H9 (cell line): ENCODE data around the gene UBAP1. TPM values are rescaled to one million over a fixed set of nuclear protein-coding genes. Genes with fewer than 3 reads are reported as not detected.

ENCODE experiments used
- DNase-seq: peaks from one replicate; pipeline ENCODE4 v3.0.0-alpha.2; 2017
- H2AFZ ChIP-seq: one replicate; pipeline ENCODE4 v1.6.1; 2013; ENCODE audit warnings: mild to moderate bottlenecking, low read length, control low read depth, moderate library complexity
- H2AK5ac ChIP-seq: 2 replicates; pipeline ENCODE4 v1.6.1; 2013; ENCODE audit warnings: low read length, control low read depth, mixed read lengths; ENCODE audit not compliant: insufficient read length
- H2BK120ac ChIP-seq: one replicate; pipeline ENCODE4 v1.6.1; 2013; ENCODE audit warnings: low read depth, mild to moderate bottlenecking, low read length, control low read depth, inconsistent platforms; ENCODE audit not compliant: poor library complexity, severe bottlenecking
- H2BK12ac ChIP-seq: 2 replicates; pipeline ENCODE4 v1.6.1; 2013; ENCODE audit warnings: low read length, control low read depth, mixed read lengths, low read depth; ENCODE audit not compliant: insufficient read length
- H2BK15ac ChIP-seq: 2 replicates; pipeline ENCODE4 v1.6.1; 2013; ENCODE audit warnings: low read depth, low read length, control low read depth
- H2BK20ac ChIP-seq: one replicate; pipeline ENCODE4 v1.6.1; 2013; ENCODE audit warnings: low read depth, mild to moderate bottlenecking, low read length, control low read depth, inconsistent platforms; ENCODE audit not compliant: poor library complexity, severe bottlenecking
- H2BK5ac ChIP-seq: 2 replicates; pipeline ENCODE4 v1.6.1; 2013; ENCODE audit warnings: low read length, control low read depth, mixed read lengths; ENCODE audit not compliant: insufficient read length
- H3K14ac ChIP-seq: 2 replicates; pipeline ENCODE4 v1.6.1; 2013; ENCODE audit warnings: low read length, control low read depth; ENCODE audit not compliant: insufficient read depth
- H3K18ac ChIP-seq: 2 replicates; pipeline ENCODE4 v1.6.1; 2013; ENCODE audit warnings: low read depth, mild to moderate bottlenecking, mixed read lengths, low read length, control low read depth; ENCODE audit not compliant: insufficient read length
- H3K23ac ChIP-seq: 2 replicates; pipeline ENCODE4 v1.6.1; 2013; ENCODE audit warnings: low read length, control low read depth, mixed read lengths, low read depth; ENCODE audit not compliant: insufficient read length
- H3K23me2 ChIP-seq: 2 replicates; pipeline ENCODE4 v1.6.1; 2013; ENCODE audit warnings: low read depth, mild to moderate bottlenecking, mixed read lengths, low read length, control low read depth; ENCODE audit not compliant: insufficient read length, poor library complexity, severe bottlenecking
- H3K27ac ChIP-seq: 2 replicates; pipeline ENCODE4 v1.5.1; 2013; ENCODE audit warnings: low read length, control low read depth, mixed read lengths, low read depth; ENCODE audit not compliant: insufficient read length
- H3K27me3 ChIP-seq: 2 replicates; pipeline ENCODE4 v1.6.1; 2013; ENCODE audit warnings: low read length, control low read depth, inconsistent platforms; ENCODE audit not compliant: insufficient read depth
- H3K4ac ChIP-seq: 2 replicates; pipeline ENCODE4 v1.6.1; 2013; ENCODE audit warnings: low read depth, mild to moderate bottlenecking, control low read depth, inconsistent platforms, low read length, moderate library complexity
- H3K4me1 ChIP-seq: 2 replicates; pipeline ENCODE4 v1.6.1; 2013; ENCODE audit warnings: low read length, control low read depth, inconsistent platforms; ENCODE audit not compliant: insufficient read depth
- H3K4me2 ChIP-seq: 2 replicates; pipeline ENCODE4 v1.6.1; 2013; ENCODE audit warnings: low read length, control low read depth, mixed read lengths; ENCODE audit not compliant: insufficient read length, insufficient read depth
- H3K56ac ChIP-seq: 2 replicates; pipeline ENCODE4 v1.6.1; 2013; ENCODE audit warnings: low read depth, mild to moderate bottlenecking, mixed read lengths, low read length, control low read depth; ENCODE audit not compliant: insufficient read length
- H3K79me1 ChIP-seq: 2 replicates; pipeline ENCODE4 v1.6.1; 2013; ENCODE audit warnings: low read depth, mild to moderate bottlenecking, moderate library complexity, low read length, control low read depth, inconsistent platforms; ENCODE audit not compliant: insufficient read depth, poor library complexity, severe bottlenecking
- H3K79me2 ChIP-seq: 2 replicates; pipeline ENCODE4 v1.6.1; 2013; ENCODE audit warnings: low read length, control low read depth, inconsistent platforms; ENCODE audit not compliant: insufficient read depth
- H3K9ac ChIP-seq: 2 replicates; pipeline ENCODE4 v1.6.1; 2013; ENCODE audit warnings: low read length, control low read depth, mixed read lengths; ENCODE audit not compliant: insufficient read length; ENCODE audit errors: extremely low read depth
- H3K9me3 ChIP-seq: one replicate; pipeline ENCODE4 v1.6.1; 2013; ENCODE audit warnings: low read depth, low read length, inconsistent platforms; ENCODE audit not compliant: control insufficient read depth
- H3T11ph ChIP-seq: one replicate; pipeline ENCODE4 v1.6.1; 2013; ENCODE audit warnings: mild to moderate bottlenecking, low read length, control low read depth, inconsistent platforms
- H4K20me1 ChIP-seq: one replicate; pipeline ENCODE4 v1.6.1; 2013; ENCODE audit not compliant: control insufficient read depth, insufficient read length, insufficient read depth
- H4K5ac ChIP-seq: 2 replicates; pipeline ENCODE4 v1.6.1; 2013; ENCODE audit warnings: low read depth, mild to moderate bottlenecking, mixed read lengths, low read length, control low read depth; ENCODE audit not compliant: insufficient read length
- H4K8ac ChIP-seq: replicated peaks from 2 replicates; pipeline ENCODE4 v1.6.1; 2013; ENCODE audit warnings: low read length, control low read depth, mixed read lengths, low read depth; ENCODE audit not compliant: insufficient read length
- H4K91ac ChIP-seq: 2 replicates; pipeline ENCODE4 v1.6.1; 2013; ENCODE audit warnings: low read depth, mild to moderate bottlenecking, moderate library complexity, mixed read lengths, low read length, control low read depth; ENCODE audit not compliant: insufficient read length
- H3K27ac Mint-ChIP-seq, 3 experiments: 2 replicates in 2 of 3; 3 replicates in 1 of 3; pipeline ENCODE4 v1.8.0; 2020 to 2021; ENCODE audit warnings: mixed read lengths in 3 of 3, mild to moderate bottlenecking in 1 of 3, moderate library complexity in 1 of 3
- H3K27me3 Mint-ChIP-seq: 2 replicates; pipeline ENCODE4 v1.8.0; 2021; ENCODE audit warnings: low read depth, mild to moderate bottlenecking, moderate library complexity, mixed read lengths
- H3K36me3 Mint-ChIP-seq, 3 experiments: 2 replicates in 2 of 3; 3 replicates in 1 of 3; pipeline ENCODE4 v1.8.0; 2020 to 2021; ENCODE audit warnings: low read depth in 3 of 3, mixed read lengths in 3 of 3; ENCODE audit not compliant: insufficient read depth in 1 of 3
- H3K4me1 Mint-ChIP-seq, 2 experiments: 2 replicates each; pipeline ENCODE4 v1.8.0; 2020; ENCODE audit warnings: mixed read lengths in 2 of 2
- H3K4me3 Mint-ChIP-seq, 2 experiments: 2 replicates in 1 of 2; 3 replicates in 1 of 2; pipeline ENCODE4 v1.8.0; 2020 to 2021; ENCODE audit warnings: mild to moderate bottlenecking in 2 of 2, mixed read lengths in 2 of 2, moderate library complexity in 1 of 2
- H3K9me3 Mint-ChIP-seq, 2 experiments: 2 replicates in 1 of 2; 3 replicates in 1 of 2; pipeline ENCODE4 v1.8.0; 2020; ENCODE audit warnings: mild to moderate bottlenecking in 2 of 2, mixed read lengths in 2 of 2, moderate library complexity in 1 of 2
- WGBS: extraction: QIAGEN DNeasy Blood & Tissue Kit; methylation state at CpG from one replicate; pipeline ENCODE4 v1.1.7; 2013; ENCODE audit warnings: missing lambda C conversion rate, low lambda C conversion rate, mixed read lengths; ENCODE audit not compliant: insufficient read length; ENCODE audit errors: extremely low coverage; 5-methylcytosine and 5-hydroxymethylcytosine counted together
- total RNA-seq: library from RNA; stranded (reverse); gene quantifications from 2 replicates; pipeline ENCODE4 v1.2.1, GENCODE V29; 2021
- TF ChIP-seq, protein P1 (sequence below): fragments of 200-600 bp; sonication (generic); conservative IDR thresholded peaks from 3 replicates; pipeline ENCODE4 v1.8.0; 2021; ENCODE audit warnings: antibody characterized with exemption, mild to moderate bottlenecking

Gene UBAP1
- total RNA-seq, 1 experiment from 2014 or later, result 32.6 TPM

DNA sequence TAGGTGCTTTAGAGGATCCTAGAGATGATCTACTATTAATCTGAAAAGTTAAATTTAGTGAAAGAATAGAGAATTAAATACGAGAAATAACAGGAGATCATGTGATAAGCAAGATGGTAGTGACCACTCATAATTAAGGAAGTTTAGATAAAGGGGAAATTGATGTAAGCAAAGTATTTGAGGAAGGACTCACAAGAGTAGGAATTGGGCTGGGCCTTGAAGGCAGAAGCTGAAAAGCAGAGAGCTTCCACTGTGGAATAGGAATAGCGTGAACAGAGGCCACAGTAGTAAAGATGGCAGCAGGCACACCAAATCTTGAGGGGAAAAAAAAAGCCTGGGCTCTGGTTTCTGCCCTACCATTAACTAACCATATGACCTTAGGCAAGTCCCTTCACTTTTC is 112.2 kb downstream of the UBAP1 start:
- Histone ChIP-seq H2BK5ac (no peak overlapping the region), H3K56ac (no peak overlapping the region), H2AK5ac (no peak overlapping the region), H3K4ac (no peak overlapping the region), H3K79me2 (no peaks in the 10 kb centered on the region), H3K27me3 (no peaks in the 10 kb centered on the region), H4K91ac (no peak overlapping the region), H4K5ac (no peak overlapping the region), H3T11ph (no peak overlapping the region), H3K4me1 (no peaks in the 10 kb centered on the region), H3K4me2 (no peak overlapping the region), H3K14ac (no peak overlapping the region), H2BK120ac (no peak overlapping the region), H3K23me2 (no peaks in the 10 kb centered on the region), H3K79me1 (no peaks in the 10 kb centered on the region), H3K27ac (no peak overlapping the region), H3K18ac (no peak overlapping the region), H3K23ac (no peak overlapping the region), H2AFZ (no peak overlapping the region), H4K20me1 (no peaks in the 10 kb centered on the region), H4K8ac (no peak overlapping the region), H2BK12ac (no peak overlapping the region), H3K9me3 (no peaks in the 10 kb centered on the region), H2BK20ac (no peak overlapping the region), H2BK15ac (no peak overlapping the region), H3K9ac (no peak overlapping the region)
- no peak for DNase-seq
- TF ChIP-seq, protein P1, sequence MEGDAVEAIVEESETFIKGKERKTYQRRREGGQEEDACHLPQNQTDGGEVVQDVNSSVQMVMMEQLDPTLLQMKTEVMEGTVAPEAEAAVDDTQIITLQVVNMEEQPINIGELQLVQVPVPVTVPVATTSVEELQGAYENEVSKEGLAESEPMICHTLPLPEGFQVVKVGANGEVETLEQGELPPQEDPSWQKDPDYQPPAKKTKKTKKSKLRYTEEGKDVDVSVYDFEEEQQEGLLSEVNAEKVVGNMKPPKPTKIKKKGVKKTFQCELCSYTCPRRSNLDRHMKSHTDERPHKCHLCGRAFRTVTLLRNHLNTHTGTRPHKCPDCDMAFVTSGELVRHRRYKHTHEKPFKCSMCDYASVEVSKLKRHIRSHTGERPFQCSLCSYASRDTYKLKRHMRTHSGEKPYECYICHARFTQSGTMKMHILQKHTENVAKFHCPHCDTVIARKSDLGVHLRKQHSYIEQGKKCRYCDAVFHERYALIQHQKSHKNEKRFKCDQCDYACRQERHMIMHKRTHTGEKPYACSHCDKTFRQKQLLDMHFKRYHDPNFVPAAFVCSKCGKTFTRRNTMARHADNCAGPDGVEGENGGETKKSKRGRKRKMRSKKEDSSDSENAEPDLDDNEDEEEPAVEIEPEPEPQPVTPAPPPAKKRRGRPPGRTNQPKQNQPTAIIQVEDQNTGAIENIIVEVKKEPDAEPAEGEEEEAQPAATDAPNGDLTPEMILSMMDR, result no peak
- no peaks in the 10 kb centered on the region for H3K9me3 Mint-ChIP-seq
- H3K4me1 Mint-ChIP-seq, result no peaks in the 10 kb centered on the region
- no peak overlapping the region for H3K27ac Mint-ChIP-seq
- 100% methylated on average over 1 of the region's 2 CpGs for WGBS
- H3K27me3 Mint-ChIP-seq, result no peaks in the 10 kb centered on the region
- H3K36me3 Mint-ChIP-seq, result peaks cover 4 to 5% (median 5%) of the 10 kb centered on the region in 3 experiments; a peak in 5 of 7 replicates
- no peak overlapping the region for H3K4me3 Mint-ChIP-seq
